GM21528 (cell line): ENCODE results near the gene MEGF8.

Experiments used
- ATAC-seq: cut with Tn5 transposase; IDR thresholded peaks from one replicate; pipeline ENCODE4 v1.9.1; 2021; ENCODE audit warnings: mild to moderate bottlenecking, moderate library complexity; ENCODE audit not compliant: unreplicated experiment, low FRiP score

Gene MEGF8, protein sequence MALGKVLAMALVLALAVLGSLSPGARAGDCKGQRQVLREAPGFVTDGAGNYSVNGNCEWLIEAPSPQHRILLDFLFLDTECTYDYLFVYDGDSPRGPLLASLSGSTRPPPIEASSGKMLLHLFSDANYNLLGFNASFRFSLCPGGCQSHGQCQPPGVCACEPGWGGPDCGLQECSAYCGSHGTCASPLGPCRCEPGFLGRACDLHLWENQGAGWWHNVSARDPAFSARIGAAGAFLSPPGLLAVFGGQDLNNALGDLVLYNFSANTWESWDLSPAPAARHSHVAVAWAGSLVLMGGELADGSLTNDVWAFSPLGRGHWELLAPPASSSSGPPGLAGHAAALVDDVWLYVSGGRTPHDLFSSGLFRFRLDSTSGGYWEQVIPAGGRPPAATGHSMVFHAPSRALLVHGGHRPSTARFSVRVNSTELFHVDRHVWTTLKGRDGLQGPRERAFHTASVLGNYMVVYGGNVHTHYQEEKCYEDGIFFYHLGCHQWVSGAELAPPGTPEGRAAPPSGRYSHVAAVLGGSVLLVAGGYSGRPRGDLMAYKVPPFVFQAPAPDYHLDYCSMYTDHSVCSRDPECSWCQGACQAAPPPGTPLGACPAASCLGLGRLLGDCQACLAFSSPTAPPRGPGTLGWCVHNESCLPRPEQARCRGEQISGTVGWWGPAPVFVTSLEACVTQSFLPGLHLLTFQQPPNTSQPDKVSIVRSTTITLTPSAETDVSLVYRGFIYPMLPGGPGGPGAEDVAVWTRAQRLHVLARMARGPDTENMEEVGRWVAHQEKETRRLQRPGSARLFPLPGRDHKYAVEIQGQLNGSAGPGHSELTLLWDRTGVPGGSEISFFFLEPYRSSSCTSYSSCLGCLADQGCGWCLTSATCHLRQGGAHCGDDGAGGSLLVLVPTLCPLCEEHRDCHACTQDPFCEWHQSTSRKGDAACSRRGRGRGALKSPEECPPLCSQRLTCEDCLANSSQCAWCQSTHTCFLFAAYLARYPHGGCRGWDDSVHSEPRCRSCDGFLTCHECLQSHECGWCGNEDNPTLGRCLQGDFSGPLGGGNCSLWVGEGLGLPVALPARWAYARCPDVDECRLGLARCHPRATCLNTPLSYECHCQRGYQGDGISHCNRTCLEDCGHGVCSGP (N-terminal part only)

DNA sequence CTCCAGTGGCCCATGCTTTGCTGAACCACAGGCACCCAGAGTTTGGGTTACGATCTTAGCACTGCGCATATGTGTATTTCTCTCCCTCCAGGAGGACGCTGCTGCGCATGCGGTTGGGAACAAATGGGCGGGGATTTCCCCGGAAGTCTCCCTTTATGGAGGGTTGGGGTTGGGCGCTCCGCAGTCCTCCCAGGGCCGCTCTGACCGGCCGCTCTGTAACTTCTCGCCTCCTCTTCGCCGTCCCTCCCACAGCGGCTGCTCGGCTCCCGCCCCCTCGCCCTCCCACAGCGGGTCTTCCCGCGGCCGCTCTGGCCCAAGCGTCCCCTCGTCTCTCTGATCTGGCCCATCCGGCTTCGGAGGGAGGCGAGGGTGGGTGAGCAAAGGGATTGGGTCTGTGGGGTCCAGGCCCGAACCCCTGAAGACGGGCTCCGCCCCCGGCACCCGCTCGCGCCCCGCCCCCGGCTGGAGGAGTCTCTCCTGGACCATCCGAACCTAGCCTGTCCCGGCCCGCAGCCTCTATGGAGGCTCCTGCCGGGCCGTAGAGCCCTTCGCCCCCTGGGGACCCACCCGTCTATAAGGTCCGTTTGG, at the start of gene MEGF8:
Gene MEGF8 (plus strand): TSS at position 328 of the 588 bp plus-strand sequence. CDS start 609 bp downstream, outside the sequence.
- peak; percentile 81 for ATAC-seq

DNA sequence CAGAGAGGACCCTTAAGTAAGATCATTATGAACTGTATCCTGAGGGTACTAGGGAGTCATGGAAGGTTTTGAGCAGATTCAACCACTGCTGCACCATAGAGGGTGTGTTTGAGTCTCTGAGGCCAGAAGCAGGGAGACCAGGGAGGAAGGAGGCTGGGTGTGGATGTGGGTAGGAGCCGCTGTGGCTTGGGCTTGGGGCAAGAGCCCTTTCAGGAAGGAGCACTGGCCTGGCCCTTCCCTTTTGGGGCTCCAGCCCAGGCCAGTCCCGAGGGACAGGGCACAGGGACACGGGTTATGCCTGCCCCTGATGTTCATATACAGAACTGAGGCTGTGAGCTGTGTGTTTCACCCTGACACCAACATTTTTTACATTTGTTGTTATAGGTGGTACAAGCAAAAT, 49.2 kb upstream of the MEGF8 start:
- ATAC-seq, result no peak

DNA sequence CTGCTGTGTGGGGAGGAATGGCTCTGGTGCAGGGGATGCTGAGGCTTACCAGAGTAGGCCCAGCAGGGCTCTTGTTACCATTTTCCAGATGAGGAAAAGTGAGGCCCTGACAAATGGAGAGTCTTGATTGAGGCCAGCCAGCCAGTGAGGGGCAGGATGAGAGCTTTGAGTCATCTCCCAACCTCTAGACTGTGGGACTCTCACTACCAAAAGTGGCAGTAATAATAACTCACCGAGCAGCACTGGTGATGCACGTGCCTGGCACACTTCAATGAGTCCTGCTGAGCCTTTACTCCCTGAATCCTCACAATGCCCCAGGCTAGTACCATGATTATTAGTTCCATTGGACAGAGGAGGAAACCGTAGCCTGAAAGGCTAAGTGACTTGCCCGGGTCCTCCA, 48.6 kb upstream of the MEGF8 start:
- ATAC-seq, result no peak

- no peak for ATAC-seq
Observed at GRCh38 chr19:42277821-42278451, 47.5 kb upstream of the MEGF8 start.

DNA sequence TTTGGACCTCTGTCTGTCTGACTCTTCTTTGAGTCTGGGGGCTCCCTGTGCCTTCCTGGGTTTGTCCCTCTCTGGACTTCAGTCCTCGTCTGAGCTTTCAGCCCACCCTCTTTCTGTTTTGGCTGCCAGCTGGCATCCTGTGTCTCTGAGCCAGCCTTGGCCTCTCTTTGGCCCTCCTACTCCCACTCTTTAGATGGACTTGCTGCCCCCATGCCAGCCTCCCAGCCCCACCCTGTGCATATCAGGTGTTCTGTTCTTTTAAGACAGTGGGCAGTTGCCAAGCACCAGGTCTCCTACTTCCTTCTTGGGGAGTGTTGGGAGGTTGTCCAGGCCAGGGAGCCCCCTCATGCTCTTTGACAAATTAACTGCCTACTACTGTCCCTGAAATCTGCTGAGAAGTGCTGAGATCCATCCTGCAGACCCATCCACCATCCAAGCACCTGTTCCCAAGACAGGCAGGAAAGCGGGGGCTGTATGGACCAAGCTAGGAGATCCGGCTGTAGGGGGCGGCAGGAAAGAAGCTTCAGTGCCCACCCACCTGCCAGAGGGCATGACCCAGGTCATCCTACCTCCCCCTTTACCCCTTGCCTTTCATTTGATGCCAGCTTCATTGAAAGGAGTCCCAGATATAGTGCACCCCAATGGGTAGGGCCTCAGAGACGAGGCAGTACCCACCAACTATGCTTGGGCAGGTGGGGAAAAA, 46.8 kb upstream of the MEGF8 start:
- ATAC-seq, result no peak

- no peak for ATAC-seq
Observed at GRCh38 chr19:42279155-42279901, 46.1 kb upstream of the MEGF8 start.

DNA sequence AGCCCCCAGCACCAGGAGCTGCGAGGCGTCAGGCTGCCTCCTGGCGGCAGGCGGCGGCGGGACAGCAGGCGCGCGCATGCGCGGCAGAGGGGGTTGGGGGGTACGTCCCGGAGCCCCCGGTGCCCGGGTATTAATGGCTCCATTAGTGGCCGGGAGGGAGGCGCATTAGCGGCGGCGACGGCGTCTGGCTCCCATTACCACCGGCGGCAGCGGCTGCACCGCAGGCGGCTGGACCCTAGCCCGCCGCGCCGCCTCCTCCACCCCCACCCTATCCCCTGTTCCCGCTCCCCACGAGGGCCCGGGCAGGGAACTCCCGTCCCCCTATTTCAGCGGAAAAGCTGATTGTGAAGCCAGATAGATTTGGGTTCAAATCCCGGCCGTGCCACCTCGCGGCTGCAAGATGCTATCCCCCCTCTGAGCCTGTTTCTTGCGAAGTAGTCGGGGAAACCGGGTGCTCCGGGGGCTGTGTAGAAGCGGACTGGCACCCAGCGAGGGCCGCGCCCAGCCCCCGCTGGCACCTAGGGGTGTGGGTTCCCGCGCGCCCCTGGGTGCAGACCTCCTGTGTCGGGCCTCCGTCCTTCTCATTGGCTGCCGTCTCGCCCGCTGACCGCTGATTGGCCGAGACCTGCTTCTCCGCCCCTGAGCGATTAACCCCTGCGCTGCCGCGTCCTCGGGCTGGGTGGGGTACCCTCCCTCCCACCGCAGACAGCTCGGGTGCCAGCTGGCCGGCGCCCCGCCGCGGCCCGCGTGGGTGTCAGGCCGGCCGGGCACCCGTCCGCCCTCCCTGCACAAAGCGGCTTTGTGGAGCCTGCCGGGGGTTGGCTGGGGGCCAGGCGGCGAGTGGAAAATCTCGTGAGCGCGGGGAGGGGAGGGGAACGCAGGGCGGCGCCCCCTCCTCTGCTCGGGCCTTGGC, 45.3 kb upstream of the MEGF8 start:
- ATAC-seq, result no peak

GRCh38 chr19:42280815-42281145, 44.7 kb upstream of the MEGF8 start:
- ATAC-seq, result no peak

- ATAC-seq, result no peak
Observed at GRCh38 chr19:42281146-42281826, 44.1 kb upstream of the MEGF8 start.

DNA sequence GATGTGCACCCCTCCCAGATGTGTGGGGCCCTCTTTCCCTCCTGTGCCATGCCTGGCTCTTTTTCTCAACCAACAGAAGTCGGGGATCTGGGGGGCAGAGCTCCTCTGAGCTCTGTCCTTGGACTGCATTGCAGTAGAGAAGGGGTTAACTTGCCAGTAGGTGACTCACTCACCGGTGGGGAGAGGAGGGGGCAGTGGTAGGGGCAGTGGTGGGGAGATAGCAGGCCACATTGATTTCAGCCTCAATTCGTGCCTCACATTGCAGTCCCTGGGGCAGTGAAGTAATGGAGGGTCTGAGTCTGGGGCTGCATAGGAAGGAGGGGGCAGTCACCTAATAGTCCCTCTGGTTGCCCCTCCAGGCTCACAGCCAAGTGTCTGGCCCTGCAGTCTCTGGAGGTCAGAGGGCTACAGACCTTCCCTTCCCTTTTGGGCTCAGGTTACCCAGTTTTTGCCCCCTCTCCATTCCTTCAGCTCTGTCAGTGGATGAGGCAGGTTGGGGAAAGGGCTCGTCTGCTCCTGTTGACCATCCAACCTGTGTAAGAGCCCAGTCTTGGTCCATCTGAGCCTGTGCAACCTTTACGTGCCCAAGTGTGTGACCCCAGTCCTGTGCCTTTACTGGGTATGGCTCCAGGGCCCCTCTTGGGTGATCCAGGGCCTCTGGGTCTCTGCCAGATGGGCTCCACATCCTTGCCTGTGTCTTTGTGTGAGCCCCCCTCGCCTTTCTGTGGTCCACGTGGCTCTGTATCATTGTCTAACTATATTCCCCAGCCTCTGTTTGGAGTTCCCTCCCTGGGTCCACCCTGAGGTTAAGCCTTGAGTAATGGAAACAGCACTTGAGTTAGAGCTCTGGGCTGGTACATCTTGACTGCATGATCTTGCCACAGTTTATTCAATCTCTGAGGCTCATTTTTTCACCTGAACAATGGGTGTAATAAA, 43.3 kb upstream of the MEGF8 start:
- ATAC-seq, result no peak

GRCh38 chr19:42282819-42283187, 42.6 kb upstream of the MEGF8 start:
- ATAC-seq, result peak; percentile 0

DNA sequence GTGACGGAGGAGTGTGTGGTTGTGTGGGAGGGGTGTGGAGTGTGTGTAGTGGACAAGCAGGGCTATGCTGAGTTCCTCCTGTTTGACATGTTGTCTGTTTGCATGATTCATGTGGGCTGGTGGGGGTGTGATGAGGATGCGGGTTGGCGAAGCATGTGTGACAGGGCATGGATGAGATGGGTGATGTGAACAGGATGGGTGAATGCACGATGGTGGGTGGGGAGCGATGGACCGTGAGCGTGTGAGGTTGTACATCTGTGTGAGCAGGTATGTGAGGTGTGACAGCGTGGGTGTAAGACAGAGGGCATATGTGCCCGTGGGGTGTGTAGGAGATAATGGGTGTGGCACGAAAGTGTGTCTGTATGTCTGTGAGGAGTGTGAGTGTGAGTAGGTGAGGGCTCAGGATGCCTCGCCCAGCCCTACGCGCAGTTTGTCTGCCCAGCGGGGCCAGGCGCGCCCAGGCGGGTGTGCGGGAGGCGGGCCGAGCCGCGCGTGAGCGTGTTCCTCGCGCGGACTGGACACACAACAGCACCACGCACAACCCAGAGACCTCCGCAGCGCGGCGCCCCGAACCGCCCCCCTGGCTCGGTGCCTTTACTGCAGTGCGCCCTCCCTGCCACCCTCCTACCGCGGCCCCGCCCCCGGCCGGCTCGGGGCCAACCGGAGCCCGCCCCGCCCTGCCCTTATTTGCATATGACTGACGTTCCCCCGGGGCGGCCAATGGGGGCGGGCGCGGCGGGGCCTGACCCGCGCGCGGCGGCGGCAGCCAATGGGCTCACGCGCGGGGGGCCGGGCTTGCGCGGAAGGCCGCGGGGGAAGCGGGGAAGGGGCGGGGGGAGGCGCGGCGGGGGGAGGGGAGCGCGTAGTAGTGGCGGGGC, 42.0 kb upstream of the MEGF8 start:
- peak; percentile 43 for ATAC-seq

- peak; percentile 31 for ATAC-seq
Observed at GRCh38 chr19:42284066-42284501, 41.4 kb upstream of the MEGF8 start.

DNA sequence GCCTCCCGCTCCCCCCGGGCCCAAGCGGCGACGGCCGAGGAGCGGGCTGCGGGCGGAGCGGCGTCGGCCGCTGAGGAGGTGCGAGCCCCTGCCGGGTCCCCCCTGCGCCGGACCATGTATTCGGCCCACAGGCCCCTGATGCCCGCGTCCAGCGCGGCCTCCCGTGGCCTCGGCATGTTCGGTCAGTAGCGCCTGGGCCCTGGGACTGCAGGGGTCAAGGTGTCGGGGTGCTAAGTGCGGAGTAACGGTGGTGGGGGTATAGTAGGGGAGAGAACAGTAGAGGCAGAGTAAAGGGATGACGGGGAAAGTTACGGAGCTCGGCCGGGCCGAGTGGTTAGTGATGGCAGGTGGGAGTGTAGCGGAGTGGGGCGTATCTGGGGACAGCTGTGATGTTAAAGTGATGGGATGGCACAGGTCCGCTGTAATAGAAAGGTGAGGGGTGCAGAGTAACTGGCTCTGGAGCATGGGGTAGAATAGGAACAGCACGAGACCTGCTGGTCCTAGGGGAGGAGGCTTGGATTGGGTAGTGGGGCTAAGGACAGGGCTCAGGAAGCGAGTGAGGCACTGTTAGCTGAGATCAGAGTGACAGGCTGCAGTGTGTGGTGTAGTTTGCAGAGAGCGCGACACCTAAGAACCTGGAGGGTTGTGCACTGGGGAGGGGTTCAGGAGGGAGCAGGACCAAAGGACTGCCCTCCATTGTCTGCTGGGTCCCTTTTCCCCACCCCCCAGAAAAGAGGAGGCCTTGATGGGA, 40.7 kb upstream of the MEGF8 start:
- no peak for ATAC-seq

GRCh38 chr19:42285541-42285941, 39.9 kb upstream of the MEGF8 start:
- ATAC-seq, result no peak
